GM12878 (cell line): ENCODE results near the gene TSPO2. TPM values are rescaled to one million over a fixed set of nuclear protein-coding genes. Genes with fewer than 3 reads are reported as not detected.
A peak's percentile ranks its signal among the peaks of the same experiment; 100 is the strongest.

Experiments used
- ATF3 ChIP-seq: IDR thresholded peaks from 2 replicates; pipeline ENCODE4 v1.6.1; 2011; ENCODE audit warnings: low read depth, mild to moderate bottlenecking, low read length, moderate library complexity, borderline replicate concordance; ENCODE audit errors: extremely low read depth
- BCL3 ChIP-seq: IDR thresholded peaks from 2 replicates; pipeline ENCODE4 v1.6.1; 2011; ENCODE audit warnings: borderline replicate concordance, low read depth, mild to moderate bottlenecking, moderate library complexity, low read length; ENCODE audit not compliant: insufficient read depth, poor library complexity, severe bottlenecking
- CBX3 ChIP-seq: fragments of 200-600 bp; sonication (generic); IDR thresholded peaks from 2 replicates; pipeline ENCODE4 v1.6.1; 2016; ENCODE audit warnings: low read depth, borderline replicate concordance
- CREB1 ChIP-seq: IDR thresholded peaks from 2 replicates; pipeline ENCODE4 v1.6.1; 2012; ENCODE audit warnings: low read depth, mild to moderate bottlenecking, inconsistent platforms
- DPF2 ChIP-seq: fragments of 450-650 bp; IDR thresholded peaks from 2 replicates; pipeline ENCODE4 v1.6.1; 2017; ENCODE audit warnings: mild to moderate bottlenecking
- EGR1 ChIP-seq, 2 experiments: IDR thresholded peaks; 1 replicate in 1 of 2; 2 replicates in 1 of 2; pipeline ENCODE4 v1.6.1; 2011 to 2012; ENCODE audit warnings: low read depth in 2 of 2, low read length in 2 of 2, borderline replicate concordance in 1 of 2, mild to moderate bottlenecking in 1 of 2, moderate library complexity in 1 of 2
- FOXM1 ChIP-seq: IDR thresholded peaks from 2 replicates; pipeline ENCODE4 v1.6.1; 2012; ENCODE audit warnings: low read depth, mild to moderate bottlenecking, inconsistent platforms, low read length, moderate library complexity
- HCFC1 ChIP-seq: fragments of 150-350 bp; IDR thresholded peaks from 2 replicates; pipeline ENCODE4 v1.6.1; 2014; ENCODE audit warnings: low read length
- IRF4 ChIP-seq: IDR thresholded peaks from 2 replicates; pipeline ENCODE4 v1.6.1; 2011; ENCODE audit warnings: low read depth, low read length
- LARP7 ChIP-seq: fragments of 450-650 bp; IDR thresholded peaks from 2 replicates; pipeline ENCODE4 v1.6.1; 2017; ENCODE audit warnings: mild to moderate bottlenecking
- MAX ChIP-seq: IDR thresholded peaks from 2 replicates; pipeline ENCODE4 v1.6.1; 2012; ENCODE audit warnings: low read depth, low read length, improper control_type of control experiment
- MLLT1 ChIP-seq: fragments of 450-650 bp; IDR thresholded peaks from 2 replicates; pipeline ENCODE4 v1.6.1; 2016; ENCODE audit warnings: mild to moderate bottlenecking
- MYC ChIP-seq: IDR thresholded peaks from 2 replicates; pipeline ENCODE4 v1.6.1; 2011; ENCODE audit warnings: mild to moderate bottlenecking, low read length, moderate library complexity, inconsistent platforms; ENCODE audit not compliant: insufficient read depth, insufficient replicate concordance, insufficient read length, severe bottlenecking
- NRF1 ChIP-seq: conservative IDR thresholded peaks from 2 replicates; pipeline ENCODE4 v1.6.1; 2011; ENCODE audit warnings: mild to moderate bottlenecking, low read depth, low read length, improper control_type of control experiment
- PML ChIP-seq: IDR thresholded peaks from 2 replicates; pipeline ENCODE4 v1.6.1; 2012; ENCODE audit warnings: low read length, inconsistent platforms
- POLR2A ChIP-seq: IDR thresholded peaks from 2 replicates; pipeline ENCODE4 v1.6.1; 2011; ENCODE audit warnings: low read depth, mild to moderate bottlenecking, low read length
- RELB ChIP-seq: fragments of 450-650 bp; IDR thresholded peaks from 2 replicates; pipeline ENCODE4 v1.6.1; 2017; ENCODE audit warnings: low read depth, mild to moderate bottlenecking, moderate library complexity
- SUPT20H ChIP-seq: IDR thresholded peaks from 2 replicates; pipeline ENCODE4 v1.6.1; 2011; ENCODE audit warnings: low read depth, mild to moderate bottlenecking, low read length, moderate library complexity, borderline replicate concordance; ENCODE audit not compliant: control insufficient read depth
- TCF7 ChIP-seq: IDR thresholded peaks from 2 replicates; pipeline ENCODE4 v1.6.1; 2014; ENCODE audit warnings: antibody characterized with exemption, borderline replicate concordance
- polyA plus RNA-seq, 11 experiments: library from polyadenylated mRNA; depleted of rRNA in 4 of 11; unstranded in 6 of 11; stranded (reverse) in 5 of 11; fragments of >200 nt; fragmentation: Nextera tagmentation in 4 of 11; fragmentation: Illumina TruSeq in 1 of 11; extraction: Ambion mirVana in 4 of 11; extraction: Trizol in 1 of 11; gene quantifications; 1 replicate in 1 of 11; 2 replicates in 10 of 11; pipeline versions ENCODE4 v1.2.1 to v1.2.3, GENCODE V29; 2011 to 2016; ENCODE audit warnings: inconsistent platforms in 2 of 11, missing spikeins in 2 of 11, low read depth in 1 of 11
- total RNA-seq, 4 experiments: library from RNA; depleted of rRNA in 3 of 4; stranded (reverse); fragments of >200 nt in 3 of 4; fragmentation: Illumina TruSeq in 1 of 4; extraction: Trizol in 1 of 4; gene quantifications; 2 replicates each; pipeline versions ENCODE4 v1.2.1 to v1.2.3, GENCODE V29; 2013 to 2021

TSPO2 gene
- total and polyA plus RNA-seq, 10 of the 15 experiments (the other 5 are each of a cell fraction or from before 2014, with no cell fraction given) = not detected

- TF ChIP-seq POLR2A (peak; percentile 85), EGR1 (IDR thresholded peaks at IDR 0.05; ENCODE audit: borderline replicate concordance in 1 of 2, low read depth in 2 of 2, low read length in 2 of 2) (peak in 1 of 2 experiments; percentile 46; a peak in 1 of 3 replicates), PML (peak; percentile 91), IRF4 (no peak), HCFC1 (peak; percentile 79), LARP7 (no peak; the same call in 1 of the 2 replicates), CBX3 (no peak), TCF7 (no peak), MLLT1 (peak; percentile 93), BCL3 (no peak), MYC (no peak), FOXM1 (no peak), DPF2 (0 out of 2 replicates have a peak, but pooled peaks have one; percentile 59), SUPT20H (no peak), RELB (peak; percentile 68), MAX (no peak; the same call in 1 of the 2 replicates), ATF3 (no peak), CREB1 (peak; percentile 59), NRF1 (peak; percentile 92)
- TF ChIP-seq, all 136 proteins: peak for 60
These were observed 29.9 kb downstream of the TSPO2 start, which contains the start of gene OARD1 (continued) for GRCh38 chr6:41071923-41072835.
